ENCODE results near the gene DDX56. TPM values are rescaled to one million over a fixed set of nuclear protein-coding genes. Genes with fewer than 3 reads are reported as not detected.

DDX56 gene
- total RNA-seq, 1 donor from 2014 or later: 96.1 TPM

DNA sequence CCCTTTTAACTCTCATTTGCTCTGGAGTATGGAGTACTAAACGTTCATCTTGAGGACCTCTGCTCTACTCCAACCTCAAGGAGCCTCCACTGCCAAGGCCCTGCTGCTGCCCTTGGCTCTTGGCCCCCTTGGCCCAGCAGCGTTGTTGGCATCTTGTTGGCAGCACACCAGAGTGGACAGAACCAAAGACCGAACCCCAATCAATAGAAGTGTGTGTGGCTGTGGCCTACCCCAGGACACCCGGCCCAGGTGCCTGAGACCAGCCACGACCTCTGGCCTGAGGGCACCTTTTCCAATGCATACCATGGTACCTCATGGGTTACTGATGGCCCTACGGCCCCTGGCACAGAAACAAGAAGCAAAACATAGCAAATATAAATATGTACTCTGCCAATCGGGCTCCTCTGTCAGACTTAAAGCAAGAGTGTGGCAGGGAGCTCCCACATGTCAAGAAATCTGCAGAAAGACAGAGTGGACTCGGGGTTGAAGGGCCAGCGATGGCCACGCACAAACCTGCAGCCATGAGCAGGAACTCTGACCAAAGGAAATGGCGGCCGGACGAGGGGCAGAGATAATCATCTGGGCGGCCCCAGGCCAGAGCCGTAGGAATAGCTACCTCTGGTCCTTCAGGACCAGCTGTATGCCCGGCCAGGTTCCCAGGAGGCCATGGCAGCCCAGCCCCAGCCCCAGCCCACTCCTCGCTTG lies 35.5 kb downstream of the DDX56 start:
- intact Hi-C loops (cut with micrococcal nuclease): no loop called here

DNA sequence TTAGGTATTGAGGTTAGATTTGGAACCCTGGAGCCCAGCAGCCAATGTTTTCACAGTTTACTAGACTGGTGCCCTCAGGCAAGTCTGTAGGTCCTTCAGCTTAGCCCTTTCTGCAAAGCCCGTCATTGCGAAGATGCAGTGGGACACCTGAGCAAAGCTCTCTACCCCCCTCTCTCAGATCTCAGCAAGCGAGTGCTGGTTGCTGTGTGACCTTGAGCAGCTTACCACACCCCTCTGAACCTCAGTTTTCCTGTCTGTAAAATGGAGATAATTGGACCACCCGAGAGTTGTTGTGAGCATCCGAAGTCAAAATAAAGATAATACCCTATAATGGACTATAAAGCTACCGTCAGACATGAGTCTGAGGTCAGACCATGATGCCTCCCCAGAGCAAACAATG lies 36.3 kb downstream of the DDX56 start:
- intact Hi-C loops (cut with micrococcal nuclease): no loop called here

DNA sequence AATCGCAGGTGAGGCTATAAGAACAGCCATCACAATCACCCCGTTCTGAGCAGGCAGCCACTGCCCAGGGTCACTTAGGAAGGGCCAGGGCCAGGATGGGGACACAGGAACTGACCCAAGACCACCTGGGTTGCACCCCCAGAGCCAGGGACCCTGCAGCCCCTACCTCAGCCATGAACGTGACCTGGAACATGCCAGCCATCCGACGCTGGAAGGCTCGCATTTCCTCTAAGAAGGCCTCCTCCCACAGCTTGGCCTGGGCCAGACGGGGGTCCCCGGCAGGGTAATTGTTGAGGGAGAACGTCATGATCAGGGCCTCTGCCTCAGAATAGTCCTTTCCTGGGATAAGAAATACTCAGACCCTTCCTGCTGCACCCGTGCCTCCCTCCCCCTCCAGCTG lies 37.6 kb downstream of the DDX56 start:
- intact Hi-C loops (cut with micrococcal nuclease): no loop called here

DNA sequence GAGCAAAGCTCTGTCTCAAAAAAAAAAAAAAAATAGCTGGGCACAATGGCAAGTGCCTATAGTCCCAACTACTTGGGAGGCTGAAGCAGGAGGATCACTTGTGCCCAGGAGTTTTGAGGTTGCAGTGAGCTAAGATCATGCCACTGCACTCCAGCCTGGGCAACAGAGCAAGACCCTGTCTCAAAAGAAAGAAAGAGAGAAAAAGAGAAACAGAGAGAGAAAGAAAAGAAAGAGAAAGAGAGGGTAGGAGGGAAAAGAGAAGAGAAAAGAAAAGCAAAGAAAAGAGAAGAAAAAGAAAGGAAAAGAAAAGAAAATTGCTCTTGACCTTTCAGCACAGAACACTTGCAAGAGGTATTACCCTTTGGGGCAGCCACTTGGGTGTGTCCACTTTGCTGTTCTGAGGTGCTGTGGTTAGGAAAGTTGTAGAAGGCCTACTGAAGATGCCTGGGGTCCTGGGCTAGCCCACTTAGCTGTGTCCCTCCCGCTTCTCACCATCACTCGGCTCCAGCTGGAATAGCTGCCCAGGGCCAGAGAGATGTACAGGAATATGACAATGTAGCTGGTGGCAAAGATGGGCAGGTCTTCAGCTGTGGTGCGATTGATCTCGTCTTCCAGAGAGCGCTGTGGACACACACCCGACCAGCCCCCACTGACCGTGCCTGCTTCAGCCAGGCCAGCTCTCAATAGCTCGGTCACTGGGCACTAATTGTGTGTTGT lies 38.2 kb downstream of the DDX56 start:
- intact Hi-C loops (cut with micrococcal nuclease): no loop called here

DNA sequence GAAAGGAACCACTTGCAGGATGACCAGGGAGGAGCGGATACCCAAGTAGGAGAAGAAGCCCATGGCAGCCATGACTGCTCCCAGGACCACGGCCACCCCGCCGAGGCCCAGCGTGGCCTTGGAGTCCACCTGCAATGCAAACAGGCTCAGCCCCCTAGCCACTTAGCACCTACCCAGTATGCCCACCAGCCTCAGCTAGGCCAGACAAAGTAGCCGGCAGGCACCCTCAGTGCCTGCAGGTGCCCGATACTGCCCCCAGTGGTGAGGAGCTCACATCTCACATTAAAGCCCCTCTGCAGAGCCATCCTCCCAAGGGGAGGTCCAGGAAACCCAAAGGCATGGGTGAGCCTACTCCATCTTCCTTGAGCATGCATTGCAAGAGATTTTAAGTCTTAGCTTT lies 39.2 kb downstream of the DDX56 start:
- intact Hi-C loops (cut with micrococcal nuclease): no loop called here

DNA sequence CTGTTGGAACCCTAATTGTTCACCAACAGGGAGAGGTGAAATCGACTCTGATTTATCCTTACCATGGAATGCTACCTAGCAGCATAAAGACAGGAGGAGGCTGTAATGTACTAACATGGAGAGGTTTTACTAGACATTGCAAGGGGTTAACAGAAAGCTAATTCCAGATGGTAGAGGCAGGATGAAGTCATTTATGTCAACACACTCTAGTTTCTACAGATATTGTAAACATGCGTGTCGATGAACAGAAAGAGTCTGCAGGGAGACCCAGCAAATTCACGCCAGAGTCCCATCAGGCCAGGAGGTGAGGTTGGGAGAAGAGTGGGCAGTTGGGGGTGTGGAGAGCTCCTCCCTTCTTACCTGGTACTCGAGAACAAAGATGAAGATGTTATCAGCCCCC lies 39.6 kb downstream of the DDX56 start:
- intact Hi-C loops (cut with micrococcal nuclease): no loop called here

DNA sequence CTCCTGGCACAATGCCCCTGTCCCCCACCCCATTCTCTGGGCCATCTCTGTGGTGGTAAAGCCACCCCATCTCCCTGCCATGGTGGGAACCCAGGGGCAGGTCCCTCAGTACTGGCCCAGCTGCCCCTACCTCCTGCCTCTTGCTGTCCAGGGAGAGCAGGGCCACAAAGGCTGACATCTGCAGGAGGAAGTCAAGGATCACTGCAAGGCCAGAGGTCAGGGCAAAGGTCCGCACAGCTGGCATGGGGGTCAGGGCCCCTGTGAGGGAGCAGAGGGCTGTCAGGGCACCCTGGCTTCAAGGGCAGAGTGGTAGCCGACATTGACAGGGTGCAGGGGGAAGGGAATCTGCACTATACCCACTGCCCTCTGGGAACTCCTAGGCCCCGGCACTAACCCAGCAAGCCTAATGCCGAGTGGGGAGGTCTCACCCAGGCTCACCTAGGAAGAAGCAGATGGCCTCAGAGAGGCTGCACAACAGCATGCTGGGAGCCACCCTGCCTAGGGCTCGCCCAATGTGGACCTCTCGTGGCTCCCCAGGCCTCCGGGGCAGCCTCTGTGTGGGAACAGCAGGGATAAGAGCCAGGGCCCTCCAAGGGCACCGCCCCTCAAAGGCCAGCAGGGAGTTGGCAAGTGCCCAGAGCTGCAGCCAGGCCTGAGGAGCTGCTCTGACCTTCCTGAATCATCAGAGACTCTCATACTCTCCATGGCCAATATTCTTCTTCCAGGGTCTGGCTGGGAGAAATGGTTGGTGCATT lies 40.2 kb downstream of the DDX56 start:
- intact Hi-C loops (cut with micrococcal nuclease): no loop called here

DNA sequence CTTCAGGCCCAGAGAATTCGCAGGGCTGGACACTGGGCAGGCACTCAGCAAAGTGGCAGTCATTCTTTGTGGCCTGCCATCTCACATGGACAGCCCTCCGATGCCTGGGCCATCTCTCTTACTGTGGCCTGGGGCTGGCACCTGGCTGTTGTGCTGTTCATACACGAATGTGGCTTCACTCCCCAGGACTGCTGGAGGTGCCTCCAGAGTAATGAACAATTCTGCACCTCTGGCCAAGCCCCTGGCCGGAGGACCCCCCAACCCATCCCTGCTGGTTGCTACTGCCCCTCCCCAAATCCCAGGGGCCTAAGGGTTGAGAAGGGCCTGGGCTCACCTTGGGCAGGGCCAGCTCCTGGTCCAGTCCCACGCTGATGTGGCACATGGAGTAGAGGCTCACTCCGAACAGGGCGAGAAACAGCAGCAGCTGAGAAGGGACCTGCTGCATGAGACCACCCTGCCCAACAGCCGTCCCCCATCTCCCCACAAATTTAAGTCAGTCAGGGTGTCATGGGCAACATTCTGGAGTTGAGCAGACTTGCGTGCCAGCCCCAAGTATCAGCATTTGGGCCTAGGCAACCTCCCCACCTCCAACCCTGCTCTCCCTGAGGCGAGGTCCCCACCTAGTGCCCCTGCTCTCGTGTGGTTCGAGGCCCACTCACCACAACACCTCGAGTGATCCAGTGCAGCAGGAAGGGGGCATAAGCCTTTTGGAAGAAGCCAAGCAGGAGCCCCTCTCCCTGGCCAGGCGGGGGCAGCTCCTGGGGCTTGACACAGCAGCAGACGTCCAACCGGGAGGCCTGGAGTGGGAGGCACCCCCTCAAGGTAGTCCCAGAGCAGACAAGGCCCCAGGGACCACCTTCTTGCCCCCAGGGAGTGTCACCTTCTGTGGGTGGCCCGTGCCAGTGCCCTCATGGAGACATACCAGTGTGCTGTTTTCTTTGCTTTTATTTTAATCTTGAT lies 42.0 kb downstream of the DDX56 start:
- intact Hi-C loops (cut with micrococcal nuclease): no loop called here

DNA sequence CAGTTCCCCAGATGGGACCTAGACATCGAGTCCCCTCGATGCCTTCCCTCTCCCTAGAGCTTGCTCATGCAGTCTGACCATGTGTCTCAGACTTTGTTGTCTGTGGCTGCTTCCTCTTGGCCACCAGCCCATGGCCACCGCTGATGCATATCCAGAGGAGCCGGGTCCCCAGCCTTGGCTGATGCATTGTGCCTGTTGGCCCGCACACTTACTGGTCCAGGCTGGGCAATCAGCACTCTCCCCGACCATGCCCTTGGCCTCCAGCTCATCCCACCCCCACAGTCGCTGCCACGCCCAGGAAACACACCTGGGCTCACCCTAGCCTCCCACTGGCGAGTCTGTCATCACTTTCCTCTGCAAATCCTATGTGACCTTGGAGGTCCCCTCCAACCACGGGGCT lies 42.7 kb downstream of the DDX56 start:
- intact Hi-C loops (cut with micrococcal nuclease): no loop called here

DNA sequence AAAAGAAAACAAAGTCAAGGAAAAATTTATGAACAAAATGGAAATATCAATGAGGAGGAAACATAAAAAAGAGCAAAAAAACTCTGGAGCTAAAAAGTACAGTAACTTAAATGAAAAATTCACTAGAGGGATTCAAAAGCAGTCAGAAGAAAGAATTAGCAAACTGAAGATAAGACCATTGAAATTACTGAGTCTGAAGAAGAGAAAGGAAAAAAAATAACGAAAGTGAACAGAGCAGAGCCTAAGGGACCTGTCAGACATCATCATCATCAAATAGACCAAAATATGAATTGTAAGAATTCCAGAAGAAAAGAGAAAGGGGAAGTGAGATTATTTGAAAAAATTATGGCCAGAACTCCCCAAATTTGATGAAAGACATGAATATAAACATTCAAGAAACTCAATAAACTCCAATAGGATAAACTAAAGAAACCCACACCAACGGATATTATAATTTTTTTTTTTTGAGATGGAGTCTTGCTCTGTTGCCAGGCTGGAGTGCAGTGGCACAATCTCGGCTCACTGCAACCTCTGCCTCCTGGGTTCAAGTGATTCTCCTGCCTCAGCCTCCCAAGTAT lies 48.8 kb downstream of the DDX56 start:
- intact Hi-C loops (cut with micrococcal nuclease): no loop called here

DNA sequence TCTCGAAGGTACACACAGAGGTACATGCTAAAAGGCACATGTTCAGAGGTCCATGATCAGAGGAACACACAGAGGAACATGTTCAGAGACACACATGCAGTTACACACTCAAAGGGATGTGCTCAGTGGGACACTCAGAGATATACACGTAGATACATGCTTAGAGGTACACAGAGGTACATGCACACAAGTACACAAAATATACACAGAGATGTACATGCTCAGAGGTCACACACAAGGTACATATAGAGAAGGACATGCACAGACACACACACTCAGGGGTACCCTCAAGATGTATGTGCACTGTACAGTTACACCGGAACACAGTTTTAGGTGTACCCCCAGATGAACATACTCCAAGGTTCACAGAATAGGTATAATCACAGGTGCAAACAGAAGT lies 51.4 kb downstream of the DDX56 start:
- intact Hi-C loops (cut with micrococcal nuclease): no loop called here

DNA sequence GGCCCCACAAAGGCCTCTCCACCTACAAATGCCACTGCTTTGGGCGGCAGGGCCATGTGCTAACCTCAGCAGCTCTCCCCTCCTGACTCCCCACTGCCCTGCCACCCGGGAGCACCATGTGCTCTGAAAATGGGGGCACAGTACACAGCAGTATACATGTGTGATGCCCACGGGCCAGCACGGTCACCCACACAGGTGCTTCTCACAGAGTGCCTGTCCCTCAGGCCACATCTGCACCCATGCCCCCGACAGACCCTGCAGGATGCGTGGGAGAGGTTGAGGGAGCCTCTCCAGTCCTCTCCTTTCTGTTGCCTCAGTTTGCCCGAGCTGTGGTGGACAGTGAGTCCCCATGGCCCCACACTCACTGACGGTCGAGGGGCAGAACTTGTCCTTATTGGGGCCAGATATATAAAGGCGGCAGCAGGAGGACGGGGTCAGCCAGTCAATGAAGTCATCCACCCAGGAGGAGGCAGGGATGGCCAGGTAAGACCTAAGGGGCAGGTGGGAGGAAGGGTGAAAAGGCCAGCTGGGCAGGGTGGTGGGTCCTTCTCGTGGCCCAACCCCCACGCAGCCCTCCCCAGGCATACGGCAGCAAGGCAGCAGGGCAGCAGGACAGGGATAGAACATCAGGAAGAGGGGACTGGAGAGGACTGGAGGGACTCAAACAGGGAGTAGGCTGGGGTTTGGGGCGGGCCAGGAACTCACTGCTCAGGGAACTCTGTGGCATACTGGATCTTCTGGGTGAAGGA lies 52.2 kb downstream of the DDX56 start:
- intact Hi-C loops (cut with micrococcal nuclease): no loop called here

DNA sequence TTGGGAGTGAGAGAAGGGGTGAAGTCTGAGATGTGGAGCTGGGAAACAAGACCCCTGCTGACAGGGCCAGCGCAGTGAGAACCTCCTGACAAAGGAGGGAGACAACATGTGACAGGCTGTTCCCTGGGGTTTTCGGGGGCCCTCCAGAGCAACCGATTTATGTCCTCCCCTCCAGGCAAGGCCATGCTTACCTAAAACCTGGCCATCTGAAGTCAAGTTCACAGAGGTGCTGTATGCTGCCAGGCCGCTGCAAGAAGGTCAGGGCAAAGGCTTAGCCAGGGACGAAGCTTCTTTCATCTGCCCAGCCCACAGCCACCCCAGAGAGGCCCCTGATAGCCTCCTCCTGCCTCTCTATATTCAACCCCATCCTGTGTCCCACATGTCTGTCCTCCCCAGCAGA lies 53.1 kb downstream of the DDX56 start:
- intact Hi-C loops (cut with micrococcal nuclease): no loop called here

DNA sequence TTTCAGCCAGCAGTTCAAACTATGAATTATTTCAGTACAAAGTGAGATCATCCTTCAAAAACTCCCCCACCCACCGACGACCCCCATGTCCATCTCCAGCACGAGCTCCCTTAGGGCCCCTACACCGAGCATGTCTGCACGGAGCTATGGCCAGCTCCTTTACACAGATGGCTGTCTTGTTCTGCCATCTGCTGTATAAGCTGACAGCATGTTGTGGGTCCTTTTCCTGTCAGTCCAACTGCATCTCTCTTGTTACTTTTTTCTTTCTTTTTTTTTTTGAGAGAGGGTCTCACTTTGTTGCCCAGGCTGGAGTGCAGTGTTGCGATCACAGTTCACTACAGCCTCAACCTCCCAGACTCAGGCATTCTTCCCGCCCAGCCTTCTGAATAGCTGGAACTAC lies 54.2 kb downstream of the DDX56 start:
- intact Hi-C loops (cut with micrococcal nuclease): no loop called here

DNA sequence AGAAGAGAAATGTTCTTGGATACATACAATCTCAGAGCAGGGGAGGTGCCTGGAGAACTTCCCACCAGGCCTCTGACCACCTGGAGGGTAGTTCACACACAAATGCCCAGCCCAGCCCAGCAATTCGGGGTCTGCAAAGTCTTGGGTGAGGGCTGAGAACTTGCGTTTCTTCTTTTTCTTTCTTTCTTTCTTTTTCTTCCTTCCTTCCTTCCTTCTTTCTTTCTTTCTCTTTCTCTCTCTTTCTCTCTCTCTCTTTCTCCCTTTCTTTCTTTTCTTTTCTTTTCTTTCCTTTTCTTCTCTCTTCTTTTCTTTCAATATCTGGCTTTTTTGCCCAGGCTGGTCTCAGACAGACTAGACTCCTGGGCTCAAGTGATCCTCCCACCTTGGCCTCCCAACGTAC lies 54.9 kb downstream of the DDX56 start:
- intact Hi-C loops (cut with micrococcal nuclease): no loop called here

DNA sequence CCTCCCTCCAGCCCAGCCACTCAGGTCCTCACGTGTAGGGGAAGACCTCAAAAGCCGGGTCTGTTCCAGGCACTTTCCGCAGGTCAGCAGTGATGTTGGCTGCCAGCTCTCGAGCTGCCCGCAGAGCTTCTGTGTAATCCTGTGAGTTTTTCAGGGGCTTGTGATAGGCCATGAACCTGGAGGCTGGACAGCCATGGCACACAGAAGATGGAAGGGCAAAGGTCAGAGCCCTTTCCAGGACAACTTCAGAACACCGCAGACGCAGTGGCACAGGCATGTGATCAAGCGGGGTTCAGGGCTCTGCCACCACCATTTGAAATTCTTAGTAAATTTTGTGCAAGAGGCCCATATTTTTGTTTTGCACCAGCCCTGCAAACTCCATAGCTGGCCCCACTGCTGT lies 56.5 kb downstream of the DDX56 start:
- intact Hi-C loops (cut with micrococcal nuclease): no loop called here
